Kidney (tissue), 14 donors: ENCODE data around the gene RNF212. TPM values are rescaled to one million over a fixed set of nuclear protein-coding genes. Genes with fewer than 3 reads are reported as not detected.

Experiments used
- DNase-seq, 5 donors: peaks; one replicate each; pipeline ENCODE4 v3.0.0-alpha.2; 2013 to 2020
- FAIRE-seq: peaks from 2 replicates; lab custom pipeline; 2012; peaks lifted over from hg19 to GRCh38; lab: Jason Lieb, UNC
- H3K27ac ChIP-seq, 2 donors: one replicate each; pipeline ENCODE4 v1.7.0; 2013; ENCODE audit warnings: low read depth in 2 of 2, low read length in 2 of 2, inconsistent platforms in 1 of 2
- H3K27me3 ChIP-seq: one replicate; pipeline ENCODE4 v1.7.1; 2013; ENCODE audit warnings: low read length, inconsistent platforms; ENCODE audit not compliant: control insufficient read depth, insufficient read depth
- H3K36me3 ChIP-seq, 3 donors: one replicate each; pipeline versions ENCODE4 v1.7.0 to v1.7.1; 2013; ENCODE audit warnings: low read length in 3 of 3, control low read depth in 1 of 3, inconsistent platforms in 1 of 3; ENCODE audit not compliant: insufficient read depth in 3 of 3, control insufficient read depth in 2 of 3
- H3K4me1 ChIP-seq, 3 donors: one replicate each; pipeline versions ENCODE4 v1.7.0 to v1.7.1; 2013; ENCODE audit warnings: low read length in 3 of 3, inconsistent platforms in 1 of 3, low read depth in 1 of 3; ENCODE audit not compliant: control insufficient read depth in 2 of 3, insufficient read depth in 2 of 3
- H3K4me3 ChIP-seq, 3 donors: one replicate each; pipeline versions ENCODE4 v1.7.0 to v1.8.1; 2013; ENCODE audit warnings: low read length in 3 of 3, control low read depth in 1 of 3, inconsistent platforms in 1 of 3
- H3K9ac ChIP-seq, 3 donors: one replicate each; pipeline versions ENCODE4 v1.7.0 to v1.7.1; 2013; ENCODE audit warnings: low read length in 3 of 3, control low read depth in 1 of 3, inconsistent platforms in 1 of 3
- H3K9me3 ChIP-seq, 3 donors: one replicate each; pipeline versions ENCODE4 v1.7.0 to v1.7.1; 2013; ENCODE audit warnings: low read length in 3 of 3, control low read depth in 1 of 3, inconsistent platforms in 1 of 3; ENCODE audit not compliant: control insufficient read depth in 2 of 3, insufficient read depth in 1 of 3
- CTCF ChIP-seq: IDR thresholded peaks from 3 replicates; pipeline ENCODE4 v1.5.1; 2012; ENCODE audit warnings: mild to moderate bottlenecking, moderate library complexity, borderline replicate concordance; ENCODE audit not compliant: insufficient read depth; ENCODE audit errors: extremely low read depth
- intact Hi-C: fragments of 100-400 bp; cut with DNase I; formaldehyde crosslinking; loops from one replicate; pipeline ENCODE4 v1.11.1; 2022
- polyA plus RNA-seq: library from polyadenylated mRNA; stranded (reverse); fragments of 350-450 nt; fragmentation: Illumina TruSeq; extraction: RNeasy Lipid Tissue Mini Kit (QIAGEN cat#74804); gene quantifications from one replicate; pipeline ENCODE4 v1.2.3, GENCODE V29; 2014; ENCODE audit warnings: low read depth, low replicate concordance; ENCODE audit not compliant: insufficient read depth
- total RNA-seq: library from RNA; stranded (reverse); fragmentation: NEBNext Ultra II Directional; extraction: Animal tissue kit (Norgen Biotek cat#: 25700); gene quantifications from one replicate; pipeline ENCODE4 v1.2.1, GENCODE V29; 2021
- donor health status: control.
- donor health status: control.
- donor health status: control.
- donor health status: control.
- donor health status: control.
- donor health status: DM: yes; HTN: yes; CAD: no.
- donor health status: Normal renal cell carcinoma (clear cell type).

RNF212 gene
- total and polyA plus RNA-seq, 2 donors from 2014 or later, result 5.3 to 20.8 TPM

DNA sequence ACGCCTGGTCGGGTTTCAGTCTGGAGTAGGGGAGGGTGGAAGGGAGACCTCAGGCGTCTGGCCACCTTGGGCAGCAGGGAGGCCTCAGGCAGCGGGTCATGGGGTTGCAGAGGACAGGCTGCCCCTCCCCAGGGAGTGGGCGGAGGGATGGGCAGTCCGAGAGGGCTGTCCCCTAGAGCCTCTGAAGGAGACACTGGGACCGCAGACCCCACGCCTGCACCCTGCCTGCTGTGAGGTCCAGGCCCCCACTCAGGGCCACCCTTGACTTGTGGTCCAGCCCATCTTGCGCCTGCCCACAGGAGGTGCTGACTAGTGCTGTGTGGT is 85.5 kb downstream of the RNF212 start:
- peaks cover 0 to 4% (median 0%) of the 10 kb centered on the region in 3 donors for H3K4me1 ChIP-seq
- intact Hi-C loops, result no loop called here
- DNase-seq (peak in 3 of 5 donors; percentile 50 to 62 (median 58)), FAIRE-seq (no peak)
- H3K36me3 ChIP-seq, result peaks cover 9 to 10% (median 9%) of the 10 kb centered on the region in 3 donors
- H3K27me3 ChIP-seq, result no peaks in the 10 kb centered on the region
- H3K9me3 ChIP-seq, result no peaks in the 10 kb centered on the region
- no peak overlapping the region for H3K9ac ChIP-seq
- H3K4me3 ChIP-seq, result no peak overlapping the region
- no peak for TF ChIP-seq CTCF
- H3K27ac ChIP-seq, result no peak overlapping the region

GRCh38 chr4:1027219-1027914 is 86.0 kb downstream of the RNF212 start:
- no peak for DNase-seq
- Histone ChIP-seq H3K27ac (no peak overlapping the region), H3K9ac (no peak overlapping the region), H3K4me3 (no peak overlapping the region), H3K36me3 (peaks cover 9 to 10% (median 9%) of the 10 kb centered on the region in 3 donors), H3K9me3 (no peaks in the 10 kb centered on the region), H3K27me3 (no peaks in the 10 kb centered on the region), H3K4me1 (peaks cover 0 to 4% (median 0%) of the 10 kb centered on the region in 3 donors)
- no peak for TF ChIP-seq CTCF
- intact Hi-C loops, result no loop called here
- no peak for FAIRE-seq

DNA sequence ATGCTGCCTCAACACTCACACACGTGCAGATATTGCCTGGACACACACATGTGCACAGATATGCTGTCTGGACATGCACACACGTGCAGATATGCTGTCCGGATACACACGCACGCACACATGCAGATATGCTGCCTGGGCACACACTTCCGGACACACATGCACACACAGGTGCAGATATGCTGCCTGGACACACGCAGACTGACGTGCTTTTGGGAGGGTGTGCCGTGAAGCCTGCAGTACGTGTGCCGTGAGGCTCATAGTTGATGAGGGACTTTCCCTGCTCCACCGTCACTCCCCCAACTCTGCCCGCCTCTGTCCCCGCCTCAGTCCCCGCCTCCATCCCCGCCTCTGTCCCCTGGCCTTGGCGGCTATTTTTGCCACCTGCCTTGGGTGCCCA is 87.2 kb downstream of the RNF212 start:
- no peak for FAIRE-seq
- intact Hi-C loops, result no loop called here
- DNase-seq, result no peak
- TF ChIP-seq CTCF, result no peak
- H3K27ac ChIP-seq, result no peak overlapping the region
- peaks cover 9 to 10% (median 9%) of the 10 kb centered on the region in 3 donors for H3K36me3 ChIP-seq
- no peak overlapping the region for H3K9ac ChIP-seq
- H3K27me3 ChIP-seq, result no peaks in the 10 kb centered on the region
- peaks cover 0 to 4% (median 0%) of the 10 kb centered on the region in 3 donors for H3K4me1 ChIP-seq
- H3K4me3 ChIP-seq, result no peak overlapping the region
- no peaks in the 10 kb centered on the region for H3K9me3 ChIP-seq
